ENCODE data around the gene FGD4.
"Not testable (repeated sequence)": the region's sequence is repeated elsewhere in the genome, so short reads cannot be mapped to it uniquely, and the experiment has no call there.

FGD4 gene

GRCh38 chr12:32525802-32526201, 126.4 kb downstream of the FGD4 start:
- not testable (repeated sequence) for DNase-seq

- not testable (repeated sequence) for DNase-seq
These were observed 127.0 kb downstream of the FGD4 start for GRCh38 chr12:32526343-32526742.

- DNase-seq, result no peak
These were observed 133.1 kb downstream of the FGD4 start for GRCh38 chr12:32532422-32532821.

DNA sequence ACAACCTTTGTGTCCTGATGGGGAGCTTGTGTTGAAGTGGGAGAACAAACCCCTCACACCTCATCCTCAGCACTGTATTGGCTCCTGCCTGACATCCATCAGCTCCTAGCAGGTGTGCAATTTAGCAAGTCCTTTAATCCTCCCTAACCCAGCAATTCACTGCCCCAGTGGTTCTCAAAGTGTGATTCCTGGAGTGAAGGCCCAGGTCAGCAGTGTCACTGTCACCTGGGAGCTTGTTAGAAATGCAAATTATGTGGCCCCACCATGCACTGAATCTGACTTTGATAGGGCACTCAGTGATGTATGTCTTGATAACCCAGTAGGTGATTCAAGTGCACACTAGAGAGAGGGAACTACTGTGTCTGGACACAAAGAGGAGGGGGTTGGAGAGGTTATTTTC, 133.6 kb downstream of the FGD4 start:
- DNase-seq, result no peak

- DNase-seq, result not testable (repeated sequence)
These were observed 134.1 kb downstream of the FGD4 start for GRCh38 chr12:32533506-32533905.

DNA sequence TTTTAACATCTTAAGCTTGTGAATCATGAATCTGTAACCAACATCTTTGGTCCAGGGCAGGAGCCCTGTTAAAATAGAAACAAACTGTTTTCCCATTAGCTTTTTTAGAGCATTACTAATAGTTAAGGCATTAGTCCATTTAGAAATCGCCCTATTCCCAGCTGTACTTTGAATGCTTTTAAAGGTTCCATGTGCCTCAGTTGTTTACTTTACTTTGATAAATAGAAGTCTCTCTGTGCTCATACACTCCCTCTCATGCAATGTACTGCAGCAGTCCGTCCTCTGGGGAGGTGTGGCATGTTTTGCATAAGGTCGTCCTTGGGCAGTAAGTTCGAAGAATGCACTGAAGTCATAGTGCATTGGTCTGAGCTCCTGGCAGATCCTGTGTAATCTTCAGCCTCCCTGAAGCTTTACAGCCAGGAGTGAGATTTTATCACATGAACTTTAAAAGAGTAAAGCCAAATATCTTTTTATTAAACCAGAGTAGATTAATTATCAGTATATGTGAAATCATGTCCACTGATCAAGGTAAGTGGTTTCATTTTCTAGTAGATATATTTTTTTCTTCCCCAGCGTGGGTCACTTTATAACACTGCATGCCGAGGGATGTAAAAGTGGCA, 134.7 kb downstream of the FGD4 start:
- DNase-seq, result peak; percentile 99

GRCh38 chr12:32534698-32535097, 135.3 kb downstream of the FGD4 start:
- no peak for DNase-seq

GRCh38 chr12:32535288-32535999, 136.1 kb downstream of the FGD4 start:
- DNase-seq, result peak; percentile 89

- DNase-seq, result peak; percentile 36
These were observed 136.6 kb downstream of the FGD4 start for GRCh38 chr12:32536000-32536345.

- DNase-seq, result no peak
These were observed 142.5 kb downstream of the FGD4 start for GRCh38 chr12:32541754-32542374.

DNA sequence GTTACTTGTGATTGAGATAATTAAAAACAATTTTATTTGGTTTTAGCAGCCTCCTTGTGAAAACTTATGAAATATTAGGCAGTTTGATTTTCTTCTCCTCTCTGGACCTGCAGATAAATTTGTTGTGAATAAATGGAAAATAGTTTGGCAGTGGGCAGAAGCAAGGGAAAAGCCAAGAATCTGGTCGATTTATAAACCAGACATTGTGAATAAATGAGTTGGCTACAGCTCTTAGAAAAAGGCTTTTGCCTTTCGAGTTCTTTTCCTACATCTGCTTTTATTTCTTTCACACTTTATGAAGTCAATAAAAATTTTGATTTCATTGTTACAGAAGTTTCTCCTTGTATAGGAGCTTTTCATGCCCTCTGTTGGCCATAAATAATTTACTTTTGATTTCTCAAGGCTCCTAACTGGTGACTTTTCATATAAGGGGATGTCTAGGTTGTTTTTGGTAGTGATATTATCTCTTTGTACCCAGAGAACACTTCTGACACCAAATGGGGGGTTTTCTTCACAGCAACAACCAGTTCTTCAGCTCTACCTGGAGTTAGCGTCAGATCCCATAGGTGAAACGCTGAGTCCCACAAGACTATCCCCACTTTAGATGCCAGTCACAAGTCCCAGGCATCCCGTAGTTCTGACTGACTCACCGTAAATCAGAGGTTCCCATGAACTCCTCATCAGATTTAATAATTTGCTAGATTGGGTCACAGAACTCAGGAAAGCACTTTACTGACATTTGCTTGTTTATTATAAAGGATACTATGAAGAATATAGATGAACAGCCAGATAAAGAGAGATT, 143.3 kb downstream of the FGD4 start:
- DNase-seq, result no peak

GRCh38 chr12:32544893-32545292, 145.5 kb downstream of the FGD4 start:
- DNase-seq, result no peak

GRCh38 chr12:32545413-32545980, 146.1 kb downstream of the FGD4 start:
- no peak for DNase-seq

GRCh38 chr12:32546272-32546671, 146.9 kb downstream of the FGD4 start:
- DNase-seq, result no peak

DNA sequence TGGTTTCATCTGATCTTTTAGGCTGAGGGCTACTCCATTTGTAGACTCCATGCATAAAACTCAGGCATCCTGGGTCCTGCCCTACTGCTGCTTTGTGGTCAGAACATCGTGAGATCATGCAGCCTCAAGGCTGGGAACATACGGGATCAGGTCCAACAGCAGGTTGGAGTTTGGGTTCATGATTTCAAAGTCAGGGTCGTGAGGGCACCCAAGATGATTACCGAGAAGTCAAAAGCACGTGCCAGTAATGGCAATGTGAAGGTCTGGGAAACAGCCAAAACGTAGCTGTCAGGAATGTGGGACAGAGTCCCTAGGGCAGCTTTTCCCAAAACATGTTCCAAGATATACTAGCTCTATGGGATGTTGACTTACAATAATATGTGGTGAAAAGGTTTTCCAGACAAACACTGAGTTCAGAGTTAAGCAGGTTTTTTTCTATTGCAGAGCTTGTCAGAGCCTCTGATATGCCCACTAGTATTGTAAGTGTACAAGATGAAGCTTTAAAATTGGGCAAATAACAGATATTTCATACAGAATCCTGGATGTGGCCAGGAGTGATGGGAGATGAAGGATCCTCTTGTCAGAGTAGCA, 149.4 kb downstream of the FGD4 start:
- peak; percentile 70 for DNase-seq

DNA sequence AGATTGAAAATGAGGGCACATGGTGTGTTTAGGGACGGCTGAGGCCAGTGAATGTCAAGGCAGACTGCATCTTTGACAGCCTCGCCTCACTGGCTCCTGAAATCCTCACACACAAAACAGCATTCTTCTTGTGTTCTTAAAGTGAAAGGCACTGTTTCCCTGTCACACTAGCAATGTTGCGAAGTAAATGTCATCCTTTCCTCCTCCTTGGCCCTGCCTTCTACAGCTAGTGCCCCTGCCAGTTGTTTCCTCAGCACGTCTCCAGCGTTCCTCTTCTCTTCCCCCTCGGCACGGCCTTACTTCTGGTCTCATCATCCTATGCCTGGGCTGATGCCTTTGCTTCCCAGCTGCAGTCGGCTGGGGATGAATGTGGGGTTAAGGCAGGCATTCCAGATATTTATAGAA, 150.3 kb downstream of the FGD4 start:
- peak; percentile 82 for DNase-seq

DNA sequence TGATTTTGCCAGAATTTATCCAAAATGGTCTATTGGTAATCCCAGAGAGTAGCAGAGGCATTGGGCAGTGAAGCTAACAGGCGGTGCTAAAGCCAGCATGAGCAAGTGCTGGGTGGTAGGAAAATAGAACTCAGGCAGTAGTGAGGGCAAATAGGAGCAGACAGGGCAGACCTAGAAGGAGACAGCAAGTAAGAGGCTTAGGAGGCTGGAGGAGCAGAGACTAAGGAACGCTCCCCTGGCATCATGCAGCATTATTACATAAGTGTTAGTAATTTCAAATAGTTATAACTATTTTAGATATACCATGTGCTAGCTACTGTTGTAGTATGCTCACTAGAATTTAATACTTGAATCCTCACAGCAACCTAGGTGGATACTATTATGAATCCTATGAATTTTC, 151.7 kb downstream of the FGD4 start:
- no peak for DNase-seq

- peak; percentile 59 for DNase-seq
These were observed 159.5 kb downstream of the FGD4 start for GRCh38 chr12:32558903-32559302.

- DNase-seq, result no peak
These were observed 160.1 kb downstream of the FGD4 start for GRCh38 chr12:32559434-32559833.

- DNase-seq, result no peak
These were observed 161.2 kb downstream of the FGD4 start for GRCh38 chr12:32560520-32560919.

DNA sequence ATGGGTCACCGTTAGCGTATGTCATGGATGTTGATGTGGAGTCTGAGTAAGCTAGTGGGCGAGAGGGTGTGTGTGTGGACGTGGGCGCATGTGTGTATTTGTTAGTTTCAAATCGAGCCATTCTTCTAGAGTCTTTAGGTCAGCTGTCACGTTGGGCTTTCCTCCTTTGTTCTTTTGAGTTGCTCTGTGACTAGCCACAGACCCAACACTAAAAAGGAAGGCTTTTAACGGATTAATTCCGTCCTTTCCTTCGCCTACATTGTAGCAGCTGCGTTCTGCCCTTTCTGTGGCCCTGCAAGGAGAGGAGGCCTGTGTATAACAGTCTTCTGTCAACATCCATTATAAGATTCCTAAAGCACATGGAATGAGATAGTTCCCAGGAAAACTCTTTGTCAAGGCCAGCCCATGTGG, 162.6 kb downstream of the FGD4 start:
- peak; percentile 38 for DNase-seq

GRCh38 chr12:32562413-32562812, 163.1 kb downstream of the FGD4 start:
- DNase-seq, result not testable (repeated sequence)

Measured in fibroblast of skin of back (primary cell).